Transverse colon (tissue), 4 donors: Measurements from ENCODE around the gene NECAP2.
"Not testable (repeated sequence)": the region's sequence is repeated elsewhere in the genome, so short reads cannot be mapped to it uniquely, and the experiment has no call there.

Experiments
- CTCF ChIP-seq, 5 experiments: fragments of 200-600 bp in 3 of 5; fragments of 450-650 bp in 2 of 5; sonication (generic) in 3 of 5; IDR thresholded peaks; 1 replicate in 2 of 5; 2 replicates in 3 of 5; pipeline ENCODE4 v1.5.1; 2016 to 2017; ENCODE audit warnings: antibody characterized with exemption in 5 of 5, inconsistent platforms in 3 of 5, mild to moderate bottlenecking in 2 of 5, moderate library complexity in 1 of 5
- POLR2A ChIP-seq: fragments of 450-650 bp; IDR thresholded peaks from one replicate; pipeline ENCODE4 v1.6.1; 2016; ENCODE audit warnings: antibody characterized with exemption, mild to moderate bottlenecking, moderate library complexity
- POLR2AphosphoS5 ChIP-seq, 3 donors: sonication (generic); formaldehyde crosslinking; IDR thresholded peaks; one replicate each; pipeline ENCODE4 v1.6.1; 2016; ENCODE audit warnings: antibody characterized with exemption in 3 of 3

GRCh38 chr1:16474891-16475290 is 34.4 kb downstream of the NECAP2 start:
- not testable (repeated sequence) for TF ChIP-seq POLR2A; CTCF (IDR thresholded peaks at IDR 0.05); POLR2AphosphoS5 (IDR thresholded peaks at IDR 0.05)
